ENCODE data around the gene SMAD7. TPM values are rescaled to one million over a fixed set of nuclear protein-coding genes. Genes with fewer than 3 reads are reported as not detected.

SMAD7 gene
- total and polyA plus RNA-seq, 9 donors, result 10.7 to 36.5 (median 13.7) TPM

- intact Hi-C loops (cut with DNase I), result loop anchor here in 1 of 4 donors (5.0 kb wide), 1 partner anchor 49 kb away; no protein-coding TSS in a partner anchor
- no peak overlapping the region for H3K4me3 ChIP-seq
- no peaks in the 10 kb centered on the region for H3K36me3 ChIP-seq
- 96% methylated on average over 9 of the region's 9 CpGs for WGBS, 3 donors
- no peak for DNase-seq
- no peaks in the 10 kb centered on the region for H3K9me3 ChIP-seq
- peaks cover 10% of the 10 kb centered on the region for H3K4me1 ChIP-seq (ENCODE audit: insufficient read depth)
- H3K27ac ChIP-seq, result no peak overlapping the region
- TF ChIP-seq POLR2A (IDR thresholded peaks at IDR 0.05) (no peak), CTCF (IDR thresholded peaks at IDR 0.05) (no peak), EP300 (IDR thresholded peaks at IDR 0.05) (no peak)
- H3K27me3 ChIP-seq, result no peaks in the 10 kb centered on the region
Observed at GRCh38 chr18:48977914-48978313, 27.1 kb upstream of the SMAD7 start.

GRCh38 chr18:48975817-48976649 is 25.3 kb upstream of the SMAD7 start:
- 3 to 11% (median 7%) methylated on average over 28 to 116 of the region's 119 CpGs for WGBS, 3 donors
- TF ChIP-seq EP300 (IDR thresholded peaks at IDR 0.05) (no peak), CTCF (IDR thresholded peaks at IDR 0.05) (no peak), POLR2A (IDR thresholded peaks at IDR 0.05) (no peak)
- Histone ChIP-seq H3K4me1 (ENCODE audit: insufficient read depth) (peaks cover 10% of the 10 kb centered on the region), H3K27ac (peak overlapping the region; percentile 20 to 62), H3K4me3 (peak overlapping the region; percentile 82), H3K36me3 (no peaks in the 10 kb centered on the region), H3K9me3 (no peaks in the 10 kb centered on the region), H3K27me3 (no peaks in the 10 kb centered on the region)
- DNase-seq, result peak; percentile 53 to 74 (median 65)
- intact Hi-C loops (cut with DNase I), result loop anchor here in 1 of 4 donors (5.0 kb wide), 1 partner anchor 51 kb away; no protein-coding TSS in a partner anchor

- Histone ChIP-seq H3K4me1 (ENCODE audit: insufficient read depth) (peaks cover 10% of the 10 kb centered on the region), H3K27ac (peak overlapping the region in 1 of 2 donors; percentile 20), H3K4me3 (peak overlapping the region; percentile 82), H3K27me3 (no peaks in the 10 kb centered on the region), H3K36me3 (no peaks in the 10 kb centered on the region), H3K9me3 (no peaks in the 10 kb centered on the region)
- WGBS, 3 donors, result 1 to 3% (median 3%) methylated on average over 36 to 58 of the region's 58 CpGs
- peak in 3 of 5 donors; percentile 54 to 76 (median 74) for DNase-seq
- intact Hi-C loops (cut with DNase I), result loop anchor here in 1 of 4 donors (5.0 kb wide), 1 partner anchor 52 kb away; no protein-coding TSS in a partner anchor
- TF ChIP-seq EP300 (IDR thresholded peaks at IDR 0.05) (no peak), CTCF (IDR thresholded peaks at IDR 0.05) (no peak)
Observed at GRCh38 chr18:48975120-48975816, 24.5 kb upstream of the SMAD7 start.

GRCh38 chr18:48974304-48975119 is 23.7 kb upstream of the SMAD7 start:
- Histone ChIP-seq H3K36me3 (no peaks in the 10 kb centered on the region), H3K9me3 (no peaks in the 10 kb centered on the region), H3K4me1 (ENCODE audit: insufficient read depth) (peaks cover 10% of the 10 kb centered on the region), H3K27ac (peak overlapping the region in 1 of 2 donors; percentile 20), H3K27me3 (no peaks in the 10 kb centered on the region), H3K4me3 (peak overlapping the region; percentile 82)
- intact Hi-C loops (cut with DNase I), result loop anchor here in 1 of 4 donors (5.0 kb wide), 1 partner anchor 53 kb away; no protein-coding TSS in a partner anchor
- DNase-seq, result peak in 2 of 5 donors; percentile 44 to 59
- 29 to 34% (median 32%) methylated on average over 28 of the region's 28 CpGs for WGBS, 3 donors
- TF ChIP-seq CTCF (IDR thresholded peaks at IDR 0.05) (no peak), EP300 (IDR thresholded peaks at IDR 0.05) (no peak), POLR2A (IDR thresholded peaks at IDR 0.05) (no peak)

Data from ovary (tissue), 9 donors.